PC-9 (cell line): ENCODE data around the gene SLC35F6. TPM values are rescaled to one million over a fixed set of nuclear protein-coding genes. Genes with fewer than 3 reads are reported as not detected.

Experiments
- BruUV-seq: library from RNA; stranded (reverse); fragments of 400-500 nt; replicated peaks from 2 replicates; lab custom pipeline; 2021; lab: Mats Ljungman, UMichigan
- CTCF ChIA-PET: fragments of 300-600 bp; sonication (Branson Sonifier 250); formaldehyde crosslinking; loops from one replicate; lab custom pipeline; 2022; ENCODE audit warnings: antibody characterized with exemption; lab: Charles Lee
- POLR2A ChIA-PET: fragments of 300-600 bp; sonication (Branson Sonifier 250); formaldehyde crosslinking; loops from one replicate; lab custom pipeline; 2022; ENCODE audit warnings: antibody characterized with exemption; ENCODE audit not compliant: unreplicated experiment; lab: Charles Lee
- DNase-seq, 2 experiments: peaks; one replicate each; pipeline versions ENCODE4 v3.0.0 to v3.0.0-alpha.2; 2015 to 2022; ENCODE audit warnings: mixed read lengths in 1 of 2
- H2AFZ ChIP-seq: fragments of 200-600 bp; sonication (generic); 2 replicates; pipeline ENCODE4 v1.8.1; 2017; ENCODE audit warnings: antibody characterized with exemption
- H3F3A ChIP-seq: fragments of 200-600 bp; sonication (generic); 2 replicates; pipeline ENCODE4 v1.8.1; 2017; ENCODE audit warnings: antibody characterized with exemption, mild to moderate bottlenecking, low read depth; ENCODE audit not compliant: insufficient read depth
- H3K27ac ChIP-seq: fragments of 200-600 bp; sonication (generic); 2 replicates; pipeline ENCODE4 v1.6.1; 2016; ENCODE audit warnings: mixed run types
- H3K27me3 ChIP-seq: fragments of 200-600 bp; sonication (generic); 2 replicates; pipeline ENCODE4 v1.6.1; 2016; ENCODE audit warnings: low read depth, mixed run types; ENCODE audit not compliant: insufficient read depth
- H3K36me3 ChIP-seq: fragments of 200-600 bp; sonication (generic); 2 replicates; pipeline ENCODE4 v1.6.1; 2016; ENCODE audit warnings: low read depth, mixed run types
- H3K4me1 ChIP-seq: fragments of 200-600 bp; sonication (generic); replicated peaks from 2 replicates; pipeline ENCODE4 v1.6.1; 2016; ENCODE audit warnings: mixed run types; ENCODE audit not compliant: insufficient read depth
- H3K4me2 ChIP-seq: fragments of 200-600 bp; sonication (generic); 2 replicates; pipeline ENCODE4 v1.6.1; 2017; ENCODE audit warnings: mixed run types
- H3K4me3 ChIP-seq: fragments of 200-600 bp; sonication (generic); 2 replicates; pipeline ENCODE4 v1.6.1; 2016; ENCODE audit warnings: mixed run types
- H3K79me2 ChIP-seq: fragments of 200-600 bp; sonication (generic); 2 replicates; pipeline ENCODE4 v1.6.1; 2017; ENCODE audit warnings: low read depth, mixed run types
- H3K9me2 ChIP-seq: fragments of 200-600 bp; sonication (generic); 2 replicates; pipeline ENCODE4 v1.8.1; 2017; ENCODE audit warnings: mild to moderate bottlenecking; ENCODE audit not compliant: insufficient read depth
- H3K9me3 ChIP-seq: fragments of 200-600 bp; sonication (generic); 2 replicates; pipeline ENCODE4 v1.8.1; 2016; ENCODE audit warnings: low read depth; ENCODE audit not compliant: insufficient read depth
- H4K20me1 ChIP-seq: fragments of 200-600 bp; sonication (generic); 2 replicates; pipeline ENCODE4 v1.8.1; 2017; ENCODE audit not compliant: insufficient read depth
- EZH2 ChIP-seq: fragments of 200-600 bp; sonication (generic); IDR thresholded peaks from 2 replicates; pipeline ENCODE4 v1.8.0; 2017; ENCODE audit warnings: antibody characterized with exemption, low read depth
- intact Hi-C: fragments of 100-400 bp; cut with micrococcal nuclease; formaldehyde crosslinking; loops from one replicate; pipeline ENCODE4 v1.10.0; 2022; ENCODE audit not compliant: unreplicated experiment
- total RNA-seq: library from RNA; stranded (reverse); gene quantifications from 2 replicates; pipeline ENCODE4 v1.2.3, GENCODE V29; 2021
- TF ChIP-seq, protein P1 (sequence below): fragments of 200-600 bp; sonication (generic); conservative IDR thresholded peaks from 2 replicates; pipeline ENCODE4 v1.6.1; 2017; ENCODE audit warnings: mixed run types, antibody characterized with exemption, mild to moderate bottlenecking, moderate library complexity

The SLC35F6 gene
- total RNA-seq, 1 experiment from 2014 or later, result 39.1 TPM

DNA sequence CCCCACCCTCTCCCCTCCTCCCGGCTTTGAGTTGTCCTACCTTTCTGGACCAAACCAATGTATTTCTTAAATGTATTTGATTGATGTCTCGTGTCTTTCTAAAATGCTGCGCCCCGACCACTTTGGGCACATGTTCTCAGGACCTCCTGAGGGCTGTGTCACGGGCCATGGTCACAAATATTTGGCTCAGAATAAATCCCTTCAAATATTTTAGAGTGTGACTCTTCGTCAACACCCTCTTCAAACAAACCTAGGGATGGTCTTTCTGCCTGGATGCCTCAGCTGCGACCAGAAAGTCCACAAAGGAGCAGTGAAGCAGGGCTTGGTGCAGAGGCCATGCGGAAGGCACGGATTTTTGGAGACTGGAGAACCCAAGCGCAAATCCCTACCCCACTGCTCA, 1.1 kb upstream of the SLC35F6 start:
- Histone ChIP-seq H3K27me3 (no peaks in the 10 kb centered on the region), H4K20me1 (peaks cover 6% of the 10 kb centered on the region; the same call in 1 of the 2 replicates), H3K4me1 (peaks cover 44% of the 10 kb centered on the region), H3F3A (peaks cover 19% of the 10 kb centered on the region), H3K4me2 (0 out of 2 replicates have a peak overlapping the region, but pooled peaks have one; percentile 89), H2AFZ (no peak overlapping the region), H3K4me3 (no peak overlapping the region), H3K27ac (no peak overlapping the region), H3K36me3 (no peaks in the 10 kb centered on the region), H3K9me3 (no peaks in the 10 kb centered on the region), H3K79me2 (peaks cover 42% of the 10 kb centered on the region), H3K9me2 (no peaks in the 10 kb centered on the region)
- TF ChIP-seq EZH2, result no peak
- TF ChIP-seq, protein P1, sequence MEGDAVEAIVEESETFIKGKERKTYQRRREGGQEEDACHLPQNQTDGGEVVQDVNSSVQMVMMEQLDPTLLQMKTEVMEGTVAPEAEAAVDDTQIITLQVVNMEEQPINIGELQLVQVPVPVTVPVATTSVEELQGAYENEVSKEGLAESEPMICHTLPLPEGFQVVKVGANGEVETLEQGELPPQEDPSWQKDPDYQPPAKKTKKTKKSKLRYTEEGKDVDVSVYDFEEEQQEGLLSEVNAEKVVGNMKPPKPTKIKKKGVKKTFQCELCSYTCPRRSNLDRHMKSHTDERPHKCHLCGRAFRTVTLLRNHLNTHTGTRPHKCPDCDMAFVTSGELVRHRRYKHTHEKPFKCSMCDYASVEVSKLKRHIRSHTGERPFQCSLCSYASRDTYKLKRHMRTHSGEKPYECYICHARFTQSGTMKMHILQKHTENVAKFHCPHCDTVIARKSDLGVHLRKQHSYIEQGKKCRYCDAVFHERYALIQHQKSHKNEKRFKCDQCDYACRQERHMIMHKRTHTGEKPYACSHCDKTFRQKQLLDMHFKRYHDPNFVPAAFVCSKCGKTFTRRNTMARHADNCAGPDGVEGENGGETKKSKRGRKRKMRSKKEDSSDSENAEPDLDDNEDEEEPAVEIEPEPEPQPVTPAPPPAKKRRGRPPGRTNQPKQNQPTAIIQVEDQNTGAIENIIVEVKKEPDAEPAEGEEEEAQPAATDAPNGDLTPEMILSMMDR, result no peak
- ChIA-PET POLR2A (no interaction called here), CTCF (interaction anchor here (0.6 kb wide), 1 partner anchor 22 kb away, joined by 4 read pairs; no protein-coding TSS in a partner anchor)
- no peak for DNase-seq
- intact Hi-C loops, result no loop called here
- BruUV-seq, result TSS peak; percentile 72

DNA sequence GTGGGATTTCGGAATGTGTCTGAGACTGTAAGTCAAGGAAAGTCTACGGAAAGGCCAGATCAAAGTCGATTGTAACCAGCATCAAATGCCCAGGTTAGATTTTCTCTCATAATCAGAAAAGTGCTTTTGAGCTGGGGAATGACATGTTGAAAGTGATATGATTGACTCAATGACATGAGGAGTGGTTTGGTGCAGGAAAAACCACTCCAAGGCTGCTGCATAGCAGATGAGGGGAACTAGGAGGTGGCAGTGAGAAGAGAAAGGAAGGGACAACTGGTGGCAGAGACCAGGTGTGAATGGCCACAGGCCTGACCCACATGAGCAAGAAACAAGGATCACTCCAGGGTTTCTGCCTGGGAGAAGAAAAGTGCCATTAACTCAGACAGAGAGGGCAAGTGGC, 822 bp downstream of the SLC35F6 start:
- H3K9me2 ChIP-seq, result no peaks in the 10 kb centered on the region
- H3K4me1 ChIP-seq, result peaks cover 43% of the 10 kb centered on the region
- peaks cover under 1% of the 10 kb centered on the region for H3F3A ChIP-seq
- H3K9me3 ChIP-seq, result no peaks in the 10 kb centered on the region
- no peak for DNase-seq
- H4K20me1 ChIP-seq, result peaks cover 6% of the 10 kb centered on the region; the same call in 1 of the 2 replicates
- no peak for TF ChIP-seq EZH2
- TF ChIP-seq, protein P1, result no peak
- H3K36me3 ChIP-seq, result peaks cover 4% of the 10 kb centered on the region; the same call in 1 of the 2 replicates
- H3K4me2 ChIP-seq, result peak overlapping the region; percentile 89
- intact Hi-C loops, result no loop called here
- no TSS peak for BruUV-seq
- no peaks in the 10 kb centered on the region for H3K27me3 ChIP-seq
- ChIA-PET POLR2A (interaction anchor here (1.0 kb wide), 1 partner anchor 21 kb away, joined by 3 read pairs; the partner anchor contains the start of gene CENPA), CTCF (no interaction called here)
- H3K4me3 ChIP-seq, result peak overlapping the region; percentile 96
- peaks cover 58% of the 10 kb centered on the region for H3K79me2 ChIP-seq
- peak overlapping the region; percentile 97 for H2AFZ ChIP-seq
- H3K27ac ChIP-seq, result peak overlapping the region; percentile 40; the same call in 1 of the 2 replicates

- ChIA-PET CTCF (no interaction called here), POLR2A (interaction anchor here (1.0 kb wide), 1 partner anchor 20 kb away, joined by 3 read pairs; the partner anchor contains the start of gene CENPA)
- intact Hi-C loops, result no loop called here
- H3K9me2 ChIP-seq, result no peaks in the 10 kb centered on the region
- peaks cover 8% of the 10 kb centered on the region; the same call in 1 of the 2 replicates for H3K36me3 ChIP-seq
- peaks cover 44% of the 10 kb centered on the region for H3K4me1 ChIP-seq
- H3K27me3 ChIP-seq, result no peaks in the 10 kb centered on the region
- H4K20me1 ChIP-seq, result peaks cover 6% of the 10 kb centered on the region; the same call in 1 of the 2 replicates
- TF ChIP-seq, protein P1, result no peak
- TF ChIP-seq EZH2, result no peak
- no peak for DNase-seq
- no peaks in the 10 kb centered on the region; the same call in 1 of the 2 replicates for H3F3A ChIP-seq
- peak overlapping the region; percentile 96 for H3K4me3 ChIP-seq
- BruUV-seq, result no TSS peak
- peaks cover 65% of the 10 kb centered on the region for H3K79me2 ChIP-seq
- H3K27ac ChIP-seq, result 0 out of 2 replicates have a peak overlapping the region, but pooled peaks have one; percentile 34
- H3K4me2 ChIP-seq, result peak overlapping the region; percentile 89
- H3K9me3 ChIP-seq, result no peaks in the 10 kb centered on the region
- no peak overlapping the region for H2AFZ ChIP-seq
These were observed 1.6 kb downstream of the SLC35F6 start for GRCh38 chr2:26765475-26766200.
